ENCODE results near the gene ZFP90. TPM values are rescaled to one million over a fixed set of nuclear protein-coding genes. Genes with fewer than 3 reads are reported as not detected.

ZFP90 gene
- total and polyA plus RNA-seq, 9 donors: 16.7 to 50.0 (median 35.9) TPM

- TF ChIP-seq EP300 (IDR thresholded peaks at IDR 0.05): no peak
- TF ChIP-seq POLR2A (IDR thresholded peaks at IDR 0.05): no peak
- TF ChIP-seq, protein P1, sequence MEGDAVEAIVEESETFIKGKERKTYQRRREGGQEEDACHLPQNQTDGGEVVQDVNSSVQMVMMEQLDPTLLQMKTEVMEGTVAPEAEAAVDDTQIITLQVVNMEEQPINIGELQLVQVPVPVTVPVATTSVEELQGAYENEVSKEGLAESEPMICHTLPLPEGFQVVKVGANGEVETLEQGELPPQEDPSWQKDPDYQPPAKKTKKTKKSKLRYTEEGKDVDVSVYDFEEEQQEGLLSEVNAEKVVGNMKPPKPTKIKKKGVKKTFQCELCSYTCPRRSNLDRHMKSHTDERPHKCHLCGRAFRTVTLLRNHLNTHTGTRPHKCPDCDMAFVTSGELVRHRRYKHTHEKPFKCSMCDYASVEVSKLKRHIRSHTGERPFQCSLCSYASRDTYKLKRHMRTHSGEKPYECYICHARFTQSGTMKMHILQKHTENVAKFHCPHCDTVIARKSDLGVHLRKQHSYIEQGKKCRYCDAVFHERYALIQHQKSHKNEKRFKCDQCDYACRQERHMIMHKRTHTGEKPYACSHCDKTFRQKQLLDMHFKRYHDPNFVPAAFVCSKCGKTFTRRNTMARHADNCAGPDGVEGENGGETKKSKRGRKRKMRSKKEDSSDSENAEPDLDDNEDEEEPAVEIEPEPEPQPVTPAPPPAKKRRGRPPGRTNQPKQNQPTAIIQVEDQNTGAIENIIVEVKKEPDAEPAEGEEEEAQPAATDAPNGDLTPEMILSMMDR (IDR thresholded peaks at IDR 0.05): no peak
- no peak for DNase-seq
- WGBS, 3 donors: 94 to 96% (median 94%) methylated on average over 5 of the region's 5 CpGs
- no peaks in the 10 kb centered on the region for H3K27me3 ChIP-seq
- H3K4me1 ChIP-seq (ENCODE audit: insufficient read depth): peaks cover 7% of the 10 kb centered on the region
- H3K36me3 ChIP-seq: no peaks in the 10 kb centered on the region
- intact Hi-C loops (cut with DNase I): loop anchor here in 1 of 4 donors (10.0 kb wide), 1 partner anchor 591 kb away; no protein-coding TSS in a partner anchor
- H3K27ac ChIP-seq: no peak overlapping the region
- H3K4me3 ChIP-seq: no peak overlapping the region
- no peaks in the 10 kb centered on the region for H3K9me3 ChIP-seq
These were observed 5.2 kb upstream of the ZFP90 start for GRCh38 chr16:68533937-68534336.

- no peak overlapping the region for H3K27ac ChIP-seq
- no peaks in the 10 kb centered on the region for H3K27me3 ChIP-seq
- no peak overlapping the region for H3K4me3 ChIP-seq
- WGBS, 3 donors: 51 to 57% (median 54%) methylated on average over 1 of the region's 1 CpG
- DNase-seq: no peak
- peaks cover 9% of the 10 kb centered on the region for H3K4me1 ChIP-seq (ENCODE audit: insufficient read depth)
- intact Hi-C loops (cut with DNase I): loop anchor here in 1 of 4 donors (10.0 kb wide), 1 partner anchor 589 kb away; no protein-coding TSS in a partner anchor
- H3K36me3 ChIP-seq: no peaks in the 10 kb centered on the region
- no peaks in the 10 kb centered on the region for H3K9me3 ChIP-seq
- TF ChIP-seq, protein P1 (IDR thresholded peaks at IDR 0.05): no peak
- TF ChIP-seq POLR2A (IDR thresholded peaks at IDR 0.05): no peak
- TF ChIP-seq EP300 (IDR thresholded peaks at IDR 0.05): no peak
These were observed 3.8 kb upstream of the ZFP90 start for GRCh38 chr16:68535331-68535730.

DNA sequence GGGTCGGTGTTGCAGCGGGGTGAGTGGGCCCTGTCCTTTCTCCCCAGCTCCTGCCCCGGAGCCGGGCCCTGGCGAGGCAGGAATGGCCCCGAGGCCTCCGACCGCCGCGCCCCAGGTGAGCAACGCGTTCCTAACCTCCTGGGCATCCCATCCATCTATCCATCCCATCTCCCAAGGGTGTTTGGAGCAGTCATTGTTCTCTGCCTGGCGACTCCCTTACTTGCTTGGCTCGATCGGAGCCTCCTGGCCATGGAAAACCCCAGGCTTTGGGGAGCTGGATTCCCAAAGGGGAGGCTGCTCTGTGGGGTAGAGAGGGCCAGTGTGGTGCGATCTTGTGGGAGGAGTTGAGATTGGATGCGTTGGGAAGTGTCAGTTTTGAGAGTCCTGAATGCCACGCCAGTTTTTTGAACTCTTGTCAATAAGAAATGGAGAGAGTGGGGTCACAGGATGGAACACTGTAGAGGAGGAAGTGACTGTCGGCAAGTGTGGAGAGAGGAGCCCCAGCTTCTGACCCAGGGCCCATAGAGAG, 684 bp downstream of the ZFP90 start:
- Histone ChIP-seq H3K4me1 (ENCODE audit: insufficient read depth) (peaks cover 4% of the 10 kb centered on the region), H3K4me3 (peak overlapping the region; percentile 69), H3K36me3 (no peaks in the 10 kb centered on the region), H3K27me3 (no peaks in the 10 kb centered on the region), H3K9me3 (no peaks in the 10 kb centered on the region), H3K27ac (peak overlapping the region in 1 of 2 donors; percentile 54)
- intact Hi-C loops (cut with DNase I): loop anchor here in 1 of 4 donors (10.0 kb wide), 1 partner anchor 585 kb away; no protein-coding TSS in a partner anchor
- WGBS, 3 donors: 1 to 2% (median 1%) methylated on average over 16 to 19 of the region's 19 CpGs
- no peak for DNase-seq
- TF ChIP-seq, protein P1 (IDR thresholded peaks at IDR 0.05): no peak
- TF ChIP-seq POLR2A (IDR thresholded peaks at IDR 0.05): no peak
- TF ChIP-seq EP300 (IDR thresholded peaks at IDR 0.05): no peak

DNA sequence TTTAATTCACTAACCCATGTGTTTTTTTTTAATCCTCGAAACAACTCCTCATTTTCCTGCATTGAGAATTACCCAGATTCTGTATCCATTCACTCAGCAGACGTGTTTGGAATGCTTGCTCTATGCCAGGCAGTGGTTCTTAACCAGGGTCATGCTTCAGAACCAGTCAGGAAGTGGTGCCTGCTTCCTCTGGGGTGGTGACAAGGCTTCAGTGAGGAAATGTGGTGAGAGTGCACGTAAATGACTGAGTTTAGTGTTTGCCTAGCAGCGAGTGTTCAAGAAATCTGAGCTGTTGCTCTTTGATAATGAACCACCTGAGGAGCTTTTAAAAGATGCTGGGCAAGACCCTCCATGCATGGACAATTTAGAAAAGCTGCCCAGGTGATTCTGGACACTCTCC, 9.9 kb downstream of the ZFP90 start:
- H3K4me3 ChIP-seq: no peak overlapping the region
- peaks cover 0 to 6% of the 10 kb centered on the region in 2 donors for H3K9me3 ChIP-seq
- no peaks in the 10 kb centered on the region for H3K27me3 ChIP-seq
- H3K36me3 ChIP-seq: no peaks in the 10 kb centered on the region
- TF ChIP-seq EP300 (IDR thresholded peaks at IDR 0.05) (no peak), POLR2A (IDR thresholded peaks at IDR 0.05) (no peak)
- TF ChIP-seq, protein P1 (IDR thresholded peaks at IDR 0.05): no peak
- H3K27ac ChIP-seq: no peak overlapping the region
- intact Hi-C loops (cut with DNase I): no loop called here
- H3K4me1 ChIP-seq (ENCODE audit: insufficient read depth): no peaks in the 10 kb centered on the region
- no peak for DNase-seq
- WGBS, 3 donors: 95 to 97% (median 95%) methylated on average over 4 of the region's 4 CpGs

All from ovary (tissue), 9 donors.